B cell (primary cell): ENCODE measurements around the gene ALPK3. TPM values are rescaled to one million over a fixed set of nuclear protein-coding genes. Genes with fewer than 3 reads are reported as not detected.

ENCODE experiments used
- ATAC-seq: fragments of 200-7000 bp; cut with Tn5 transposase; one replicate; pipeline ENCODE4 v1.10.0; 2021; ENCODE audit warnings: low read depth, mild to moderate bottlenecking, moderate number of reproducible peaks, moderate library complexity
- CTCF ChIA-PET: fragments of 350-600 bp; sonication (Branson Sonifier 250); formaldehyde crosslinking; loops from one replicate; lab custom pipeline; 2021; ENCODE audit warnings: antibody characterized with exemption, inconsistent platforms; lab: Charles Lee
- POLR2A ChIA-PET: fragments of 350-600 bp; sonication (Branson Sonifier 250); formaldehyde crosslinking; loops from one replicate; lab custom pipeline; 2021; ENCODE audit warnings: antibody characterized with exemption; lab: Charles Lee
- DNase-seq: peaks from one replicate; pipeline ENCODE4 v3.0.0; 2013
- H2AFZ ChIP-seq: 2 replicates; pipeline ENCODE4 v1.6.1; 2012; ENCODE audit warnings: mild to moderate bottlenecking, low read depth, low read length; ENCODE audit not compliant: insufficient read depth, poor library complexity, severe bottlenecking
- H3K27ac ChIP-seq, 2 donors: 1 replicate in 1 of 2; 2 replicates in 1 of 2; pipeline ENCODE4 v1.5.1; 2012 to 2013; ENCODE audit warnings: low read length in 2 of 2, mild to moderate bottlenecking in 2 of 2, moderate library complexity in 1 of 2
- H3K27me3 ChIP-seq, 4 experiments: fragments of 200-600 bp in 1 of 4; sonication (generic) in 1 of 4; replicated peaks in 1 of 4; 1 replicate in 2 of 4; 2 replicates in 2 of 4; pipeline versions ENCODE4 v1.6.1 to v1.7.0; 2013 to 2016; ENCODE audit warnings: low read length in 3 of 4, mild to moderate bottlenecking in 2 of 4, mixed read lengths in 1 of 4, moderate library complexity in 1 of 4; ENCODE audit not compliant: insufficient read depth in 4 of 4, control insufficient read depth in 3 of 4; ENCODE audit errors: control extremely low read depth in 1 of 4
- H3K36me3 ChIP-seq, 2 experiments: replicated peaks in 1 of 2; 1 replicate in 1 of 2; 2 replicates in 1 of 2; pipeline versions ENCODE4 v1.6.1 to v1.7.1; 2013; ENCODE audit warnings: low read length in 1 of 2; ENCODE audit not compliant: insufficient read depth in 2 of 2, control insufficient read depth in 1 of 2; ENCODE audit errors: control extremely low read depth in 1 of 2, extremely low read depth in 1 of 2
- H3K4me1 ChIP-seq, 2 donors: fragments of 200-600 bp in 1 of 2; sonication (generic) in 1 of 2; 1 replicate in 1 of 2; 2 replicates in 1 of 2; pipeline versions ENCODE4 v1.5.1 to v1.6.1; 2013 to 2017; ENCODE audit warnings: low read length in 2 of 2; ENCODE audit not compliant: control insufficient read depth in 2 of 2, insufficient read depth in 2 of 2
- H3K4me2 ChIP-seq: replicated peaks from 2 replicates; pipeline ENCODE3; 2012; ENCODE audit warnings: mild to moderate bottlenecking, low read depth, low read length; ENCODE audit not compliant: poor library complexity, severe bottlenecking
- H3K4me3 ChIP-seq, 5 experiments: fragments of 200-600 bp in 1 of 5; sonication (generic) in 1 of 5; 1 replicate in 3 of 5; 2 replicates in 2 of 5; pipeline versions ENCODE4 v1.5.1 to v1.7.0; 2011 to 2016; ENCODE audit warnings: low read length in 4 of 5, mild to moderate bottlenecking in 4 of 5, low read depth in 2 of 5, control low read depth in 1 of 5, moderate library complexity in 1 of 5; ENCODE audit not compliant: insufficient read depth in 1 of 5; ENCODE audit errors: control extremely low read depth in 1 of 5, extremely low read depth in 1 of 5
- H3K79me2 ChIP-seq: fragments of 200-600 bp; sonication (generic); one replicate; pipeline ENCODE4 v1.6.0; 2016; ENCODE audit warnings: low read length; ENCODE audit not compliant: control insufficient read depth, insufficient read depth
- H3K9ac ChIP-seq: fragments of 200-600 bp; sonication (generic); 2 replicates; pipeline ENCODE4 v1.6.1; 2017; ENCODE audit warnings: mild to moderate bottlenecking, low read length, moderate library complexity
- H3K9me3 ChIP-seq, 3 donors: one replicate each; pipeline versions ENCODE4 v1.6.1 to v1.7.1; 2013; ENCODE audit warnings: low read length in 2 of 3; ENCODE audit not compliant: control insufficient read depth in 2 of 3, insufficient read depth in 1 of 3; ENCODE audit errors: control extremely low read depth in 1 of 3
- H4K20me1 ChIP-seq: 2 replicates; pipeline ENCODE4 v1.6.0; 2012; ENCODE audit warnings: mild to moderate bottlenecking, low read length; ENCODE audit not compliant: insufficient read depth, control insufficient read depth, poor library complexity, severe bottlenecking
- H3K27ac Mint-ChIP-seq: one replicate; pipeline ENCODE4 v1.8.0; 2021; ENCODE audit warnings: mixed read lengths
- H3K27me3 Mint-ChIP-seq: one replicate; pipeline ENCODE4 v1.8.0; 2021; ENCODE audit warnings: mixed read lengths
- H3K4me1 Mint-ChIP-seq: one replicate; pipeline ENCODE4 v1.8.0; 2021; ENCODE audit warnings: mixed read lengths
- H3K4me3 Mint-ChIP-seq: one replicate; pipeline ENCODE4 v1.8.0; 2021; ENCODE audit warnings: mixed read lengths
- H3K9me3 Mint-ChIP-seq: one replicate; pipeline ENCODE4 v1.8.0; 2022; ENCODE audit warnings: mixed read lengths; ENCODE audit not compliant: insufficient read depth
- EZH2 ChIP-seq: IDR thresholded peaks from 2 replicates; pipeline ENCODE4 v1.6.1; 2012; ENCODE audit warnings: borderline replicate concordance, low read depth, mild to moderate bottlenecking, moderate library complexity, low read length; ENCODE audit not compliant: insufficient read depth, poor library complexity, severe bottlenecking
- WGBS: methylation state at CpG from one replicate; pipeline ENCODE4 v1.1.5; 2013; ENCODE audit warnings: missing lambda C conversion rate; ENCODE audit not compliant: insufficient coverage; 5-methylcytosine and 5-hydroxymethylcytosine counted together
- intact Hi-C: fragments of 100-400 bp; cut with micrococcal nuclease; formaldehyde crosslinking; loops from one replicate; pipeline ENCODE4 v1.10.0; 2022
- polyA plus RNA-seq: library from polyadenylated mRNA; depleted of rRNA; stranded (reverse); fragments of >200 nt; gene quantifications from 2 replicates; pipeline ENCODE4 v1.2.3, GENCODE V29; 2012
- total RNA-seq, 2 donors: library from RNA; stranded (reverse); fragments of 120-200 nt in 1 of 2; gene quantifications; 1 replicate in 1 of 2; 2 replicates in 1 of 2; pipeline versions ENCODE4 v1.2.3 to v1.2.4, GENCODE V29; 2013 to 2022
- TF ChIP-seq, protein P1 (sequence below): fragments of 200-600 bp; IDR thresholded peaks from one replicate; pipeline ENCODE4 v1.8.0; 2022; ENCODE audit warnings: antibody characterized with exemption, mild to moderate bottlenecking

ALPK3 gene
- total and polyA plus RNA-seq, 2 donors (not counting 1 experiment from before 2014, with no cell fraction given) = 0.07 to 0.15 TPM

DNA sequence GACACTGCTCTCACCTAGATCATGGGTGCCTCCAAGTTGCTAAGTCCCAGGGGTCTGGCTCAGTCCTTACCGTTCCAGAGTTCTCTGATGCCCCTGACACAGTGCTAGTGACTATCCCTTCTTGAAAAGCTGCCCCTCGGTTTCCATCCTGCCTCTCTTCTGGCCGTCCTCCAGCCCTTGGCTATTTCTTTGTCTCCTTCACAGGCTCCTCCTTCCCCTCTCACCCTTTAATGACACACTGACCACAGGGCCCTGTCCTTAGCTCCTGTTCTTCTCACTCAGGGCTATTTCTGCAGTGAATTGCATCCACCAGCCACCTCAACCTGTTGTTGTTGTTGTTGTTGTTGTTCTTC is 98.4 kb downstream of the ALPK3 start:
- no peaks in the 10 kb centered on the region for H3K36me3 ChIP-seq
- peaks cover 0 to 4% (median 0%) of the 10 kb centered on the region in 4 experiments for H3K27me3 ChIP-seq
- no peak for TF ChIP-seq EZH2
- TF ChIP-seq, protein P1, sequence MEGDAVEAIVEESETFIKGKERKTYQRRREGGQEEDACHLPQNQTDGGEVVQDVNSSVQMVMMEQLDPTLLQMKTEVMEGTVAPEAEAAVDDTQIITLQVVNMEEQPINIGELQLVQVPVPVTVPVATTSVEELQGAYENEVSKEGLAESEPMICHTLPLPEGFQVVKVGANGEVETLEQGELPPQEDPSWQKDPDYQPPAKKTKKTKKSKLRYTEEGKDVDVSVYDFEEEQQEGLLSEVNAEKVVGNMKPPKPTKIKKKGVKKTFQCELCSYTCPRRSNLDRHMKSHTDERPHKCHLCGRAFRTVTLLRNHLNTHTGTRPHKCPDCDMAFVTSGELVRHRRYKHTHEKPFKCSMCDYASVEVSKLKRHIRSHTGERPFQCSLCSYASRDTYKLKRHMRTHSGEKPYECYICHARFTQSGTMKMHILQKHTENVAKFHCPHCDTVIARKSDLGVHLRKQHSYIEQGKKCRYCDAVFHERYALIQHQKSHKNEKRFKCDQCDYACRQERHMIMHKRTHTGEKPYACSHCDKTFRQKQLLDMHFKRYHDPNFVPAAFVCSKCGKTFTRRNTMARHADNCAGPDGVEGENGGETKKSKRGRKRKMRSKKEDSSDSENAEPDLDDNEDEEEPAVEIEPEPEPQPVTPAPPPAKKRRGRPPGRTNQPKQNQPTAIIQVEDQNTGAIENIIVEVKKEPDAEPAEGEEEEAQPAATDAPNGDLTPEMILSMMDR = no peak
- H3K4me1 ChIP-seq = no peaks in the 10 kb centered on the region
- WGBS = 91% methylated on average over 3 of the region's 3 CpGs
- CTCF ChIA-PET = no interaction called here
- Mint-ChIP-seq H3K27me3 (peaks cover 10% of the 10 kb centered on the region), H3K9me3 (no peaks in the 10 kb centered on the region), H3K4me3 (no peak overlapping the region), H3K4me1 (no peaks in the 10 kb centered on the region), H3K27ac (no peak overlapping the region)
- no peak overlapping the region for H2AFZ ChIP-seq
- no peaks in the 10 kb centered on the region for H3K79me2 ChIP-seq
- intact Hi-C loops = no loop called here
- H3K27ac ChIP-seq = no peak overlapping the region
- no peak overlapping the region for H3K4me3 ChIP-seq
- POLR2A ChIA-PET = no interaction called here
- no peak overlapping the region for H3K9ac ChIP-seq
- H3K9me3 ChIP-seq = peaks cover 0 to 9% (median 0%) of the 10 kb centered on the region in 3 donors
- H3K4me2 ChIP-seq = no peak overlapping the region
- H4K20me1 ChIP-seq = no peaks in the 10 kb centered on the region
- no peak for ATAC-seq
- no peak for DNase-seq

DNA sequence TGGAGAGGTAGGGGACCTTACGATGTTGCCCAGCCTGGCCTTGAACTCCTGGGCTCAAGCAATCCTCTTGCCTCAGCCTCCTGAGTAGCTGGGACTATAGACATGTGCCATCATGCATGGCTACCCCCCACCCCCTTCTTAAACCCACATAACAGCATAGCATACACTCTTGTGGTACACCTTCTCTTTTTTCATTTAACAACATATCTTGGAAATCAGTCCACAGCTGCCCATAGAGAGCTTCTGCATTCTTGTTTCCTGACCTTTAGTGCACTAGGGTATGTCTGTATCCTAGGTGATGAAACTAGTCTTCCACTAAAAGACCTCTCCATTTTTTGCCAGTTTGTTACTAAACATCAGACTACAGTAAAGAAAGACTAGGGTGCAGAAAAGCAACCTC is 100.3 kb downstream of the ALPK3 start:
- no peak overlapping the region for H3K27ac ChIP-seq
- Mint-ChIP-seq H3K9me3 (no peaks in the 10 kb centered on the region), H3K27ac (no peak overlapping the region), H3K4me3 (no peak overlapping the region), H3K4me1 (no peaks in the 10 kb centered on the region), H3K27me3 (peaks cover 10% of the 10 kb centered on the region)
- H2AFZ ChIP-seq = no peak overlapping the region
- POLR2A ChIA-PET = no interaction called here
- H3K4me3 ChIP-seq = no peak overlapping the region
- H3K4me2 ChIP-seq = no peak overlapping the region
- no CpG with 5 or more reads among the region's 1 CpG for WGBS
- H4K20me1 ChIP-seq = no peaks in the 10 kb centered on the region
- no peaks in the 10 kb centered on the region for H3K4me1 ChIP-seq
- H3K9me3 ChIP-seq = peaks cover 0 to 9% (median 0%) of the 10 kb centered on the region in 3 donors
- peaks cover 0 to 4% (median 0%) of the 10 kb centered on the region in 4 experiments for H3K27me3 ChIP-seq
- CTCF ChIA-PET = no interaction called here
- H3K9ac ChIP-seq = no peak overlapping the region
- no peak for ATAC-seq
- TF ChIP-seq, protein P1 = no peak
- H3K36me3 ChIP-seq = no peaks in the 10 kb centered on the region
- no peak for DNase-seq
- intact Hi-C loops = no loop called here
- no peaks in the 10 kb centered on the region for H3K79me2 ChIP-seq
